Left ventricle myocardium inferior (tissue), 1 donor: ENCODE results near the gene CCDC92. TPM values are rescaled to one million over a fixed set of nuclear protein-coding genes. Genes with fewer than 3 reads are reported as not detected.
"Not testable (repeated sequence)": the region's sequence is repeated elsewhere in the genome, so short reads cannot be mapped to it uniquely, and the experiment has no call there.

Experiments
- DNase-seq: peaks from one replicate; pipeline ENCODE4 v3.0.0-alpha.2; 2020
- H3K27ac ChIP-seq: fragments of 200-600 bp; replicated peaks from 2 replicates; pipeline ENCODE4 v1.8.0; 2021
- H3K27me3 ChIP-seq: fragments of 200-600 bp; 2 replicates; pipeline ENCODE4 v1.8.0; 2021; ENCODE audit warnings: low read depth
- H3K36me3 ChIP-seq: fragments of 200-600 bp; 2 replicates; pipeline ENCODE4 v1.8.0; 2021
- H3K4me1 ChIP-seq: fragments of 200-600 bp; 2 replicates; pipeline ENCODE4 v1.8.0; 2021
- H3K4me3 ChIP-seq: fragments of 200-600 bp; 2 replicates; pipeline ENCODE4 v1.8.0; 2021; ENCODE audit warnings: mild to moderate bottlenecking, moderate library complexity
- H3K9me3 ChIP-seq: fragments of 200-600 bp; replicated peaks from 2 replicates; pipeline ENCODE4 v1.8.0; 2021
- intact Hi-C: fragments of 100-400 bp; cut with micrococcal nuclease; formaldehyde crosslinking; loops from one replicate; pipeline ENCODE4 v1.11.0; 2022
- total RNA-seq: library from RNA; stranded (reverse); fragmentation: NEBNext Ultra II Directional; extraction: Animal tissue kit (Norgen Biotek cat#: 25700); gene quantifications from one replicate; pipeline ENCODE4 v1.2.1, GENCODE V29; 2021
- TF ChIP-seq, protein P1 (sequence below): fragments of 200-600 bp; IDR thresholded peaks from 2 replicates; pipeline ENCODE4 v1.8.0; 2021; ENCODE audit warnings: antibody characterized with exemption, mild to moderate bottlenecking, borderline replicate concordance
- donor health status: DM: no; HTN: yes; CAD: no; lungs with severe emphysema.

Gene CCDC92
- total RNA-seq, 1 donor from 2014 or later, result 57.2 TPM

DNA sequence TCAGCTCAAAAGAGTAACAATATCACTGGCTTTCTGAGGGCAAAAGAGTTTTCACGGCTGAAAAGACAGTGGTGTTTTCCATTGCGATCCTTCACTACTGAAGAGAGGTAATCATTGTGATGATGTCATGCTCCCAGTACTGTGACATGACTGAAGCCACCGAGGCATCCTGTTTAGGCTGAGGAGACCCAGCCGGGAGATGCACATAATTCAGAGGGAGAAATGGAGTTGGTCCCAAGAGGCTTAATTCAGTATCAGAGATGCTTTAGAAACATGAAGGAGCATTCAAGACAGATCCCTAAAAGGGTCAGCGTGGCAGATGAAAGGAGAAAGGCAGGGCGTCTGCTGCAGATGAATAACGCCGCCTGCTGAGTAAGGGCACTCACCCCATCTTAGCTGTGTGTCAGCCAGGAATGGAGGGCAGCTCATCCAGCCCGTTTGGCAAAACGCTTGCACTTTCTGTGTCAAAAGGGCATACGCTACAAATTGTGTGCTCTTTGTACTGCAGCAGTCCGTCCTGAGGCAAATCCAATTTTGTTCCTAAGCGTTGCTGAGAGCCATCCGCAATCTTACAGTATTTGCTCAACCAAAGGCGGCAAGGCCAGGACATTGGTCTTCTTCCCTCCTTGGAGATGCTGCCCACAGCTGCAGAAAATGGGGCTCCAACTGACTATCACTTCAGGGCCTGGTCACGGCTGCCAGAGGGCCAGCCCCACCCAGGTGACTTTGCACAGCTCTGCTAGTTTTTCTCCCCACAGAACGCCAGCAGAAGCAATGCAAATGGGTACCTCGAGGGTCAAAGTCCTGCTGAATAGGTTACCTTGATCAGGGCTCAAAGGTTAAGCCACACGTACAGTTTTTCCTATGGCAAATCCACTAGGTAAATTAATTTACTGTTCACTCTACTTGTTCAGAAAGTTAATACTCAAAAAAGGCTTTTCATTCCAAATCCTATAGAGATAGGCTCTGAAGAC, 23.5 kb downstream of the CCDC92 start:
- Histone ChIP-seq H3K9me3 (no peaks in the 10 kb centered on the region), H3K36me3 (peaks cover 15% of the 10 kb centered on the region), H3K27me3 (no peaks in the 10 kb centered on the region), H3K4me1 (peaks cover 80% of the 10 kb centered on the region), H3K4me3 (no peak overlapping the region), H3K27ac (no peak overlapping the region)
- intact Hi-C loops, result no loop called here
- no peak for DNase-seq
- TF ChIP-seq, protein P1, sequence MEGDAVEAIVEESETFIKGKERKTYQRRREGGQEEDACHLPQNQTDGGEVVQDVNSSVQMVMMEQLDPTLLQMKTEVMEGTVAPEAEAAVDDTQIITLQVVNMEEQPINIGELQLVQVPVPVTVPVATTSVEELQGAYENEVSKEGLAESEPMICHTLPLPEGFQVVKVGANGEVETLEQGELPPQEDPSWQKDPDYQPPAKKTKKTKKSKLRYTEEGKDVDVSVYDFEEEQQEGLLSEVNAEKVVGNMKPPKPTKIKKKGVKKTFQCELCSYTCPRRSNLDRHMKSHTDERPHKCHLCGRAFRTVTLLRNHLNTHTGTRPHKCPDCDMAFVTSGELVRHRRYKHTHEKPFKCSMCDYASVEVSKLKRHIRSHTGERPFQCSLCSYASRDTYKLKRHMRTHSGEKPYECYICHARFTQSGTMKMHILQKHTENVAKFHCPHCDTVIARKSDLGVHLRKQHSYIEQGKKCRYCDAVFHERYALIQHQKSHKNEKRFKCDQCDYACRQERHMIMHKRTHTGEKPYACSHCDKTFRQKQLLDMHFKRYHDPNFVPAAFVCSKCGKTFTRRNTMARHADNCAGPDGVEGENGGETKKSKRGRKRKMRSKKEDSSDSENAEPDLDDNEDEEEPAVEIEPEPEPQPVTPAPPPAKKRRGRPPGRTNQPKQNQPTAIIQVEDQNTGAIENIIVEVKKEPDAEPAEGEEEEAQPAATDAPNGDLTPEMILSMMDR, result no peak

DNA sequence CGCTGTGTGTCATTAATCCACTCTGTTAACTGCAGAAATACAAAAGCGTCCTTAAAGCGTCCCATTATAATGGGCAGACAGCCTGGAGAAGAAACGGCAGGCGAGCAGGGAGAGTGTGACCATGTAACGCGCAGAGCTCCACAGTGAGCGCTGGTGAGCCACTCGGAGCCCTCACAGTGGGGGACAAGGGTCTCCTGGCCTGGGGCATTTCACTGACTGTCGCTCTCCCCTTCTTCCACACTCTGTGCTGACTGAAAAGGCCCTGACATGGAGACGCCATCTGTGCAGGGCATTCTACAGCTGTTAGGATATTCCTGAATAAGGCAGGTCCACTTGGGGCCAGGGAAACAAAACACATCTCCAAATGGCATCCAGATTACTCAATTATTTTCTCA, 24.2 kb downstream of the CCDC92 start:
- no peak overlapping the region for H3K4me3 ChIP-seq
- H3K9me3 ChIP-seq, result no peaks in the 10 kb centered on the region
- H3K27me3 ChIP-seq, result no peaks in the 10 kb centered on the region
- DNase-seq, result no peak
- peaks cover 73% of the 10 kb centered on the region for H3K4me1 ChIP-seq
- no peak overlapping the region for H3K27ac ChIP-seq
- peaks cover 21% of the 10 kb centered on the region for H3K36me3 ChIP-seq
- TF ChIP-seq, protein P1, result no peak
- intact Hi-C loops, result no loop called here

DNA sequence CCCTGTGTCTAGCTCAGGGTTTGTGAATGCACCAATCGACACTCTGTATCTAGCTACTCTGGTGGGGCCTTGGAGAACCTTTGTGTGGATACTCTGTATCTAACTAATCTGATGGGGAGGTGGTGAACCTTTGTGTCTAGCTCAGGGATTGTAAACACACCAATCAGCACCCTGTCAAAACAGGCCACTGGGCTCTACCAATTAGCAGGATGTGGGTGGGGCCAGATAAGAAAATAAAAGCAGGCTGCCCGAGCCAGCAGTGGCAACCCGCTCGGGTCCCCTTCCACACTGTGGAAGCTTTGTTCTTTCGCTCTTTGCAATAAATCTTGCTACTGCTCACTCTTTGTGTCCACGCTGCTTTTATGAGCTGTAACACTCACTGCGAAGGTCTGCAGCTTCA, 25.1 kb downstream of the CCDC92 start:
- H3K27ac ChIP-seq, H3K9me3 ChIP-seq, DNase-seq, H3K27me3 ChIP-seq, intact Hi-C loops, H3K4me3 ChIP-seq: not testable (repeated sequence)
- Histone ChIP-seq H3K4me1 (peaks cover 65% of the 10 kb centered on the region), H3K36me3 (peaks cover 30% of the 10 kb centered on the region)

- peaks cover 37% of the 10 kb centered on the region for H3K36me3 ChIP-seq
- intact Hi-C loops, H3K27me3 ChIP-seq, H3K9me3 ChIP-seq, H3K4me3 ChIP-seq: not testable (repeated sequence)
- DNase-seq, result peak; percentile 44
- H3K27ac ChIP-seq, result peak overlapping the region; percentile 58
- peaks cover 58% of the 10 kb centered on the region for H3K4me1 ChIP-seq
Measured at GRCh38 chr12:123946516-123947505, 25.8 kb downstream of the CCDC92 start.

- DNase-seq, result no peak
- H3K36me3 ChIP-seq, result peaks cover 44% of the 10 kb centered on the region
- H3K4me3 ChIP-seq, result no peak overlapping the region
- TF ChIP-seq, protein P1, result no peak
- H3K9me3 ChIP-seq, result peaks cover 4% of the 10 kb centered on the region
- intact Hi-C loops, result no loop called here
- no peaks in the 10 kb centered on the region for H3K27me3 ChIP-seq
- peak overlapping the region; percentile 58 for H3K27ac ChIP-seq
- peaks cover 51% of the 10 kb centered on the region for H3K4me1 ChIP-seq
Measured at GRCh38 chr12:123946152-123946515, 26.5 kb downstream of the CCDC92 start.
